AG04450 (cell line): Measurements from ENCODE around the gene RASGRF1. TPM values are rescaled to one million over a fixed set of nuclear protein-coding genes. Genes with fewer than 3 reads are reported as not detected.

Experiments
- CTCF ChIA-PET: fragments of 300-600, 350-600 bp; formaldehyde crosslinking; extraction: SDS; loops from one replicate; lab custom pipeline; 2022; ENCODE audit warnings: antibody characterized with exemption, inconsistent platforms; lab: Charles Lee
- POLR2A ChIA-PET: fragments of 350-600 bp; formaldehyde crosslinking; extraction: SDS; loops from one replicate; lab custom pipeline; 2021; ENCODE audit warnings: antibody characterized with exemption, inconsistent platforms; lab: Yijun Ruan, JAX
- DNase-seq: peaks from one replicate; pipeline ENCODE4 v3.0.0-alpha.2; 2011; ENCODE audit warnings: low read depth, low spot score
- H3K27ac ChIP-seq: one replicate; pipeline ENCODE4 v1.5.1; 2012; ENCODE audit warnings: low read depth, low read length, control low read depth
- H3K27me3 ChIP-seq: one replicate; pipeline ENCODE4 v1.6.0; 2012; ENCODE audit warnings: low read length; ENCODE audit not compliant: control insufficient read depth, insufficient read depth
- H3K4me3 ChIP-seq: 2 replicates; pipeline ENCODE4 v1.5.1; 2011; ENCODE audit warnings: mild to moderate bottlenecking, low read depth, low read length, control low read depth
- H3K9me3 ChIP-seq: 2 replicates; pipeline ENCODE4 v1.5.1; 2012; ENCODE audit warnings: low read length; ENCODE audit not compliant: control insufficient read depth, insufficient read depth
- polyA plus RNA-seq: library from polyadenylated mRNA; depleted of rRNA; stranded (reverse); fragments of >200 nt; gene quantifications from 2 replicates; pipeline ENCODE4 v1.2.3, GENCODE V29; 2011
- TF ChIP-seq, protein P1 (sequence below): IDR thresholded peaks from 2 replicates; pipeline ENCODE4 v1.5.1; 2011; ENCODE audit warnings: low read depth, low read length, control low read depth, inconsistent platforms

Gene RASGRF1
- polyA plus RNA-seq, 1 experiment: 0.25 TPM

DNA sequence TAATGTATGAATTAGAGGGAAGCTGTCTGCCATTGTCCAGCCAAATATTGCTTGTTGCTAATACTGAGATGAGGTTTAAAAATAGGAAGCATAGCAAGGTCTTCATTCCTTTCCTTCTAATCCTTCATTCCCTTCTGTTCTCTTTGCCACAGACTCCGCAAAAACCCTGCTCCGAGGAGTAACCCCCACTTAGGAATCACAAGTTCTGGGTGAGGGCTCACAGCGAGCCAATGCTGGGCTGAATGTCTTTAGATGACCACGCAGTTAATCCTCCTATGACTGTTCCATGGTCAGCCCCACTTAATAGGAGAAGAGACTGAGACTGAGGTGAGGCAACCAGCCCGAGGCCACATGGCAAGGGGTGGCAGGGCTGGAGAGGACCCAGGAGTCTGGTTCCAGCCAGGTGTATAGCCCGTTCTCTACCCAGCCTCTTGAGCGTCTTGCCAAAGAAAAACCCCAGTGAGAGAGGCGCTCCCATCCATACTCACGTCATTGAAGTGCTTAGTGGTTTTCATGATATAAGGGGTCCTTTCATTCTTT lies 100.8 kb downstream of the RASGRF1 start:
- Histone ChIP-seq H3K27me3 (no peaks in the 10 kb centered on the region), H3K9me3 (no peaks in the 10 kb centered on the region), H3K4me3 (no peak overlapping the region), H3K27ac (peak overlapping the region; percentile 3)
- no peak for DNase-seq
- ChIA-PET POLR2A (interaction anchor here (1.0 kb wide), 1 partner anchor 15 kb away, joined by 3 read pairs; no protein-coding TSS in a partner anchor), CTCF (interaction anchor here (0.9 to 2.1 kb wide), 6 partner anchors 8 to 195 kb away, joined by 3 to 8 read pairs (median 4); no protein-coding TSS in a partner anchor)
- TF ChIP-seq, protein P1, sequence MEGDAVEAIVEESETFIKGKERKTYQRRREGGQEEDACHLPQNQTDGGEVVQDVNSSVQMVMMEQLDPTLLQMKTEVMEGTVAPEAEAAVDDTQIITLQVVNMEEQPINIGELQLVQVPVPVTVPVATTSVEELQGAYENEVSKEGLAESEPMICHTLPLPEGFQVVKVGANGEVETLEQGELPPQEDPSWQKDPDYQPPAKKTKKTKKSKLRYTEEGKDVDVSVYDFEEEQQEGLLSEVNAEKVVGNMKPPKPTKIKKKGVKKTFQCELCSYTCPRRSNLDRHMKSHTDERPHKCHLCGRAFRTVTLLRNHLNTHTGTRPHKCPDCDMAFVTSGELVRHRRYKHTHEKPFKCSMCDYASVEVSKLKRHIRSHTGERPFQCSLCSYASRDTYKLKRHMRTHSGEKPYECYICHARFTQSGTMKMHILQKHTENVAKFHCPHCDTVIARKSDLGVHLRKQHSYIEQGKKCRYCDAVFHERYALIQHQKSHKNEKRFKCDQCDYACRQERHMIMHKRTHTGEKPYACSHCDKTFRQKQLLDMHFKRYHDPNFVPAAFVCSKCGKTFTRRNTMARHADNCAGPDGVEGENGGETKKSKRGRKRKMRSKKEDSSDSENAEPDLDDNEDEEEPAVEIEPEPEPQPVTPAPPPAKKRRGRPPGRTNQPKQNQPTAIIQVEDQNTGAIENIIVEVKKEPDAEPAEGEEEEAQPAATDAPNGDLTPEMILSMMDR: no peak

GRCh38 chr15:78988361-78988911 lies 102.1 kb downstream of the RASGRF1 start:
- DNase-seq: peak; percentile 98
- peak overlapping the region; percentile 97 for H3K27ac ChIP-seq
- TF ChIP-seq, protein P1: no peak
- H3K27me3 ChIP-seq: no peaks in the 10 kb centered on the region
- H3K9me3 ChIP-seq: no peaks in the 10 kb centered on the region
- CTCF ChIA-PET: interaction anchor here (0.6 to 2.1 kb wide), 6 partner anchors 9 to 200 kb away, joined by 3 to 8 read pairs (median 4); no protein-coding TSS in a partner anchor
- POLR2A ChIA-PET: interaction anchor here (0.6 to 1.0 kb wide), 10 partner anchors 11 to 966 kb away, joined by 3 to 6 read pairs (median 4); no protein-coding TSS in a partner anchor
- H3K4me3 ChIP-seq: no peak overlapping the region

- CTCF ChIA-PET: no interaction called here
- Histone ChIP-seq H3K27ac (peak overlapping the region; percentile 97), H3K9me3 (no peaks in the 10 kb centered on the region), H3K4me3 (no peak overlapping the region), H3K27me3 (no peaks in the 10 kb centered on the region)
- POLR2A ChIA-PET: interaction anchor here (0.7 kb wide), 2 partner anchors 16 to 82 kb away, joined by 5 to 6 read pairs; no protein-coding TSS in a partner anchor
- no peak for DNase-seq
- TF ChIP-seq, protein P1: no peak
These were observed 102.8 kb downstream of the RASGRF1 start for GRCh38 chr15:78987556-78988360.

- POLR2A ChIA-PET: no interaction called here
- CTCF ChIA-PET: interaction anchor here (0.6 to 1.6 kb wide), 5 partner anchors 18 to 1075 kb away, joined by 3 to 6 read pairs (median 4); partner anchors contain the start of gene ADAMTS7
These were observed 104.6 kb downstream of the RASGRF1 start for GRCh38 chr15:78985859-78986475.

More at GRCh38 chr15:78985859-78986475, 104.6 kb downstream of the RASGRF1 start:
- DNase-seq: no peak
- H3K9me3 ChIP-seq: no peaks in the 10 kb centered on the region
- H3K4me3 ChIP-seq: no peak overlapping the region
- no peaks in the 10 kb centered on the region for H3K27me3 ChIP-seq
- TF ChIP-seq, protein P1: no peak
- no peak overlapping the region for H3K27ac ChIP-seq
